Panc1 (cell line): ENCODE results near the gene NLRP14.

Experiments
- SIN3A ChIP-seq: IDR thresholded peaks from 2 replicates; pipeline ENCODE4 v1.6.1; 2012; ENCODE audit warnings: low read depth, mild to moderate bottlenecking, low read length, moderate library complexity, borderline replicate concordance; ENCODE audit not compliant: insufficient read depth
- TCF7L2 ChIP-seq: IDR thresholded peaks from 2 replicates; pipeline ENCODE4 v1.6.1; 2011; ENCODE audit warnings: mild to moderate bottlenecking, low read depth, low read length, inconsistent platforms
- TF ChIP-seq, protein P1 (sequence below): fragments of 450-650 bp; IDR thresholded peaks from 2 replicates; pipeline ENCODE4 v1.5.1; 2017; ENCODE audit warnings: mild to moderate bottlenecking

DNA sequence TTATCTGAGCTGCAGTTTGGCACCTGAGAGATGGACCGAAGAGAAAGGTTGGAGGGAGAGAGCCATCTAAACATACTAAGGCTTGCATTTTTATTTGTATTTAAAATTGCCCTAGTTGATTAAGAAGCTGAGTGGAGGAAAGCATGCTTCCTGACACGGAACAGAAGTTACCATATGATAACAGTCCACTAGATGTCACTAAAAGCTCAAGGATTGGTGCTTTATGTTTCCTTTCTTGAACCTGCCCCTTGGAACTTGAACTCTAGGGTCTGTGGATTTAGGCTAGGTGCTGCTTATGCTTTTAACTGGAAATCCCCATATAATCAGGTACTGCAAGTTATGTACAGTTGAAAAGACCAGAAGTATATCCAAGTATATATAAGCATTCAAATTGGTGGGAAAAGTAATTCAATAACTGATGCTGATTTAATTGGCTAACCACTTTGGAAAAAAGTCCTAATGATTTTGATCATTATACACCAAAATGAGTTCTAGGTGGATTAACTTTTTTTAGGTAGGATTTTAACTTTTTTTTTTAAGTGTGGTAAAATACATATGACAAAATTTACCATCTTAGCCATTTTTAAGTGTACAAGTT lies 78.1 kb downstream of the NLRP14 start:
- TF ChIP-seq SIN3A (no peak), TCF7L2 (no peak)
- TF ChIP-seq, protein P1, sequence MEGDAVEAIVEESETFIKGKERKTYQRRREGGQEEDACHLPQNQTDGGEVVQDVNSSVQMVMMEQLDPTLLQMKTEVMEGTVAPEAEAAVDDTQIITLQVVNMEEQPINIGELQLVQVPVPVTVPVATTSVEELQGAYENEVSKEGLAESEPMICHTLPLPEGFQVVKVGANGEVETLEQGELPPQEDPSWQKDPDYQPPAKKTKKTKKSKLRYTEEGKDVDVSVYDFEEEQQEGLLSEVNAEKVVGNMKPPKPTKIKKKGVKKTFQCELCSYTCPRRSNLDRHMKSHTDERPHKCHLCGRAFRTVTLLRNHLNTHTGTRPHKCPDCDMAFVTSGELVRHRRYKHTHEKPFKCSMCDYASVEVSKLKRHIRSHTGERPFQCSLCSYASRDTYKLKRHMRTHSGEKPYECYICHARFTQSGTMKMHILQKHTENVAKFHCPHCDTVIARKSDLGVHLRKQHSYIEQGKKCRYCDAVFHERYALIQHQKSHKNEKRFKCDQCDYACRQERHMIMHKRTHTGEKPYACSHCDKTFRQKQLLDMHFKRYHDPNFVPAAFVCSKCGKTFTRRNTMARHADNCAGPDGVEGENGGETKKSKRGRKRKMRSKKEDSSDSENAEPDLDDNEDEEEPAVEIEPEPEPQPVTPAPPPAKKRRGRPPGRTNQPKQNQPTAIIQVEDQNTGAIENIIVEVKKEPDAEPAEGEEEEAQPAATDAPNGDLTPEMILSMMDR, result peak; percentile 78
